Measurements from ENCODE around the gene MPZL1.

GRCh38 chr1:167739752-167740151 is 18.0 kb downstream of the MPZL1 start:
- TF ChIP-seq CTCF (IDR thresholded peaks at IDR 0.05; ENCODE audit: insufficient read depth, low read length) (no peak), GABPA (IDR thresholded peaks at IDR 0.05; ENCODE audit: low read depth) (no peak)

Measured in HL-60 (cell line).